NCI-H2029 (cell line): ENCODE measurements around the gene HNRNPDL.
A peak's percentile ranks its signal among the peaks of the same experiment; 100 is the strongest.
"Not testable (repeated sequence)": the region's sequence is repeated elsewhere in the genome, so short reads cannot be mapped to it uniquely, and the experiment has no call there.

Experiments used
- DNase-seq: peaks from one replicate; lab custom pipeline; 2025; lab: John Stamatoyannopoulos, UW

HNRNPDL gene

GRCh38 chr4:82386312-82386711, 44.0 kb downstream of the HNRNPDL start:
- not testable (repeated sequence) for DNase-seq

GRCh38 chr4:82382751-82383150, 47.5 kb downstream of the HNRNPDL start:
- no peak for DNase-seq

- no peak for DNase-seq
Measured at GRCh38 chr4:82381661-82382296, 48.5 kb downstream of the HNRNPDL start.

GRCh38 chr4:82381235-82381634, 49.0 kb downstream of the HNRNPDL start:
- DNase-seq, result no peak

- no peak for DNase-seq
Measured at GRCh38 chr4:82380831-82381230, 49.4 kb downstream of the HNRNPDL start.

- DNase-seq, result no peak
Measured at GRCh38 chr4:82380344-82380743, 49.9 kb downstream of the HNRNPDL start.

GRCh38 chr4:82376109-82376508, 54.2 kb downstream of the HNRNPDL start:
- no peak for DNase-seq

- DNase-seq, result peak; percentile 99
Measured at GRCh38 chr4:82373816-82374625, 56.2 kb downstream of the HNRNPDL start, which contains the start of gene HNRNPD. TSS of gene HNRNPD (minus strand) at chr4:82373991. CDS start at chr4:82373678, 313 bp downstream.

- no peak for DNase-seq
Measured at GRCh38 chr4:82373486-82373815, 56.8 kb downstream of the HNRNPDL start.
